Heart left ventricle (tissue), 16 donors: ENCODE data around the gene SEC61B. TPM values are rescaled to one million over a fixed set of nuclear protein-coding genes. Genes with fewer than 3 reads are reported as not detected.
A peak's percentile ranks its signal among the peaks of the same experiment; 100 is the strongest.

Experiments used
- ATAC-seq, 4 donors: fragments of 200-7000 bp; cut with Tn5 transposase; one replicate each; pipeline ENCODE4 v1.9.1; 2020 to 2022; ENCODE audit warnings: moderate library complexity in 4 of 4, mild to moderate bottlenecking in 3 of 4, moderate number of reproducible peaks in 1 of 4
- DNase-seq, 5 donors: peaks; one replicate each; pipeline ENCODE4 v3.0.0-alpha.2; 2020
- H3K27ac ChIP-seq, 12 donors: fragments of 200-600 bp; sonication (generic) in 4 of 12; one replicate each; pipeline versions ENCODE4 v1.5.0 to v1.8.0; 2016 to 2022; ENCODE audit warnings: mild to moderate bottlenecking in 2 of 12
- H3K27me3 ChIP-seq, 9 donors: fragments of 200-600 bp; sonication (generic) in 2 of 9; one replicate each; pipeline versions ENCODE4 v1.5.1 to v1.8.0; 2016 to 2022; ENCODE audit warnings: mild to moderate bottlenecking in 3 of 9
- H3K36me3 ChIP-seq, 9 donors: fragments of 200-600 bp; sonication (generic) in 2 of 9; one replicate each; pipeline versions ENCODE4 v1.5.0 to v1.8.0; 2018 to 2022; ENCODE audit warnings: mild to moderate bottlenecking in 2 of 9
- H3K4me1 ChIP-seq, 12 donors: fragments of 200-600 bp; sonication (generic) in 4 of 12; one replicate each; pipeline versions ENCODE4 v1.5.0 to v1.8.0; 2016 to 2022; ENCODE audit warnings: mild to moderate bottlenecking in 3 of 12
- H3K4me3 ChIP-seq, 12 donors: fragments of 200-600 bp; sonication (generic) in 4 of 12; one replicate each; pipeline versions ENCODE4 v1.5.0 to v1.8.0; 2017 to 2022; ENCODE audit warnings: mild to moderate bottlenecking in 9 of 12, moderate library complexity in 4 of 12
- H3K9me3 ChIP-seq, 12 donors: fragments of 200-600 bp; sonication (generic) in 4 of 12; one replicate each; pipeline versions ENCODE4 v1.5.0 to v1.8.0; 2016 to 2022; ENCODE audit warnings: mild to moderate bottlenecking in 1 of 12
- POLR2A ChIP-seq, 2 donors: fragments of 450-650 bp; IDR thresholded peaks; one replicate each; pipeline ENCODE4 v1.6.1; 2017; ENCODE audit warnings: antibody characterized with exemption in 2 of 2, mild to moderate bottlenecking in 2 of 2, moderate library complexity in 2 of 2
- WGBS, 4 donors: extraction: QIAGEN DNeasy Blood & Tissue Kit in 2 of 4; methylation state at CpG; one replicate each; pipeline versions ENCODE4 v1.1.5 to v1.1.7; 2013 to 2018; 5-methylcytosine and 5-hydroxymethylcytosine counted together
- intact Hi-C, 10 donors: fragments of 100-400 bp; cut with DNase I; formaldehyde crosslinking; loops; one replicate each; pipeline versions ENCODE4 v1.11.1 to v1.14.2; 2022
- polyA plus RNA-seq, 2 donors: library from polyadenylated mRNA; stranded (reverse); fragments of 200-250 nt; gene quantifications; one replicate each; pipeline ENCODE4 v1.2.3, GENCODE V29; 2013
- total RNA-seq, 9 donors: library from RNA; depleted of rRNA in 2 of 9; stranded (reverse); fragments of >200 nt in 2 of 9; fragmentation: NEBNext Ultra II Directional in 3 of 9; extraction: Animal tissue kit (Norgen Biotek cat#: 25700) in 3 of 9; gene quantifications; one replicate each; pipeline versions ENCODE4 v1.1.0 to v1.2.4, GENCODE V29; 2016 to 2023
- TF ChIP-seq, protein P1 (sequence below), 12 donors: fragments of 200-600 bp; sonication (generic) in 4 of 12; IDR thresholded peaks; one replicate each; pipeline versions ENCODE4 v1.5.0 to v1.8.0; 2018 to 2022; ENCODE audit warnings: antibody characterized with exemption in 12 of 12, mild to moderate bottlenecking in 5 of 12
- donor health status: ischemic (EF 13 %, LVEDD 7.1; RV severe dilation, severe dysfunction).
- donor health status: healthy with polysubstance abuse.
- donor health status: DM: no; HTN: yes; CAD: no.
- donor health status: DM: no; HTN: no; CAD: no.
- donor health status: ischemic (EF 25% LVEDD 6.9; RV normal size, moderate dysfunction).
- donor health status: ischemic (EF 25% LVEDD 5.7; RV mildly dilated, moderate dysfunction).
- donor health status: healthy.
- donor health status: DM: yes; HTN: yes; CAD: no.
- donor health status: ischemic (EF 35%, LVEDD 5.7; RV mildly dilated, moderate dysfunction).
- donor health status: nonischemic (EF 11% LVEDD 7.7; RV severe dilation, severe dysfunction).
- donor health status: DM: yes; HTN: yes; CAD: no.
- donor health status: PGD.
- donor health status: ischemic (EF 29% LVEDD 5.4; RV normal size, mild dysfunction).
- donor health status: nonischemic (EF 23%, LVEDD 6.1; RV moderate dilation, normal function).

SEC61B gene
- total and polyA plus RNA-seq, 11 donors: 29.9 to 165 (median 40.6) TPM

DNA sequence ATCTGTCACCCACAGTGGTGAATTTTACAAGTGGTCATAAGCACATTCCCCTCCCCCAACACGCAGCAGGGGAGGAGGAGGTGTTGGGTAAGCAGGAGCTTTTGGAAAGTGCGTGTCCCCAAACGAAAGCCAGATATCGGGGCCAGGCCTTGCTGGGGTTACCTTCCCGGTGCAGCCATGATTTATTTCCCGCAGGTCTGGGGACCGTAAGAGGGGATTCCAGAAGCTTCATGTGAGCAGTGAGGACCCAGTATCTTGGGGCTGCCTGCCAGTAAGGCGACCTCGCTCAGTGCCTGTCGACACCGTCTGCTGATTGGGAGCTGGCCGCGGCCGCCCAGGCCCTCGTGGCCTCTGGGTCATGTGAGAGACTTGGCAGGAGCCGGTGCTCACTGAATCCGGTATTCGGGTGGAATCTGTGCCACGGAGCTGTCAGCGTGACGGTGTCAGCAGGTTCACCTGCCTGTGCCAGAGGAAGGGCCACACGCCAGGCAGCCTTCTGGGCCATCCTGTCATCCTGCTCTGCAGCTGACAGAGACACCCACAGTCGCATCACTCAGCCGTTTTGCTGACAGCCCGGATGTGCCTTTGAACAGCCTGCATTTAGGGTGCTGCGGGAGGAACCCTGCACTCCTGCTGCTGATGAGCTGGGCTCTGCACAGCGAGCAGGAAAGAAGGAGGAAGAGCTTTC is 37.3 kb downstream of the SEC61B start:
- Histone ChIP-seq H3K4me3 (peak overlapping the region in 11 of 12 donors; percentile 4 to 57 (median 45)), H3K36me3 (no peaks in the 10 kb centered on the region), H3K9me3 (no peaks in the 10 kb centered on the region), H3K27ac (peak overlapping the region; percentile 36 to 90 (median 80)), H3K27me3 (no peaks in the 10 kb centered on the region), H3K4me1 (peaks cover 0 to 39% (median 11%) of the 10 kb centered on the region in 12 donors)
- TF ChIP-seq, protein P1, sequence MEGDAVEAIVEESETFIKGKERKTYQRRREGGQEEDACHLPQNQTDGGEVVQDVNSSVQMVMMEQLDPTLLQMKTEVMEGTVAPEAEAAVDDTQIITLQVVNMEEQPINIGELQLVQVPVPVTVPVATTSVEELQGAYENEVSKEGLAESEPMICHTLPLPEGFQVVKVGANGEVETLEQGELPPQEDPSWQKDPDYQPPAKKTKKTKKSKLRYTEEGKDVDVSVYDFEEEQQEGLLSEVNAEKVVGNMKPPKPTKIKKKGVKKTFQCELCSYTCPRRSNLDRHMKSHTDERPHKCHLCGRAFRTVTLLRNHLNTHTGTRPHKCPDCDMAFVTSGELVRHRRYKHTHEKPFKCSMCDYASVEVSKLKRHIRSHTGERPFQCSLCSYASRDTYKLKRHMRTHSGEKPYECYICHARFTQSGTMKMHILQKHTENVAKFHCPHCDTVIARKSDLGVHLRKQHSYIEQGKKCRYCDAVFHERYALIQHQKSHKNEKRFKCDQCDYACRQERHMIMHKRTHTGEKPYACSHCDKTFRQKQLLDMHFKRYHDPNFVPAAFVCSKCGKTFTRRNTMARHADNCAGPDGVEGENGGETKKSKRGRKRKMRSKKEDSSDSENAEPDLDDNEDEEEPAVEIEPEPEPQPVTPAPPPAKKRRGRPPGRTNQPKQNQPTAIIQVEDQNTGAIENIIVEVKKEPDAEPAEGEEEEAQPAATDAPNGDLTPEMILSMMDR (IDR thresholded peaks at IDR 0.05): no peak
- TF ChIP-seq POLR2A (IDR thresholded peaks at IDR 0.05): peak in 1 of 2 donors; percentile 47
- ATAC-seq (peak; percentile 95 to 96 (median 96)), DNase-seq (peak; percentile 86 to 96 (median 91))
- intact Hi-C loops: loop anchor here in 2 of 10 donors (2.0 to 10.0 kb wide), 2 partner anchors 561 to 755 kb away; partner anchors contain the start of gene NR4A3 (in 1 of the 2)
- 7 to 16% (median 11%) methylated on average over 16 to 27 of the region's 27 CpGs for WGBS, 4 donors

DNA sequence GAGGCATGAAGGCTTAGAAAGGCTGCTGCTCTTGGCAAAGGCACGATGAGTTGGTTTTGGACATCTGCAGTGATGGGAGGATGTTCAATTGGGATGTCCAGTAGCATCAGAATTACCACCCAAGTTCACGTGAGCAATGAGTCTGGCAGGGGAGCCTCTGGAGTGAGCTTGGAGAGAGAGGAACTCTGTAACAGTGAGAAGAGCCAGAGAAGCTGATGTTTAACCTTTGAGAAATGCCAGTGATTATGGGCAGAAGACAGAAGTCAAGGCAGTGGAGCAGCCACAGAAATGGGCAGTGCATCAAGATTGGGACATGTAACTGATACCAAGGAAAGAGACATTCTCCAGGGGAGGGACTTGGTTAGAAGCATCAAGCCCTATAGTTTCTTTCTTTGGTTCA is 39.8 kb downstream of the SEC61B start:
- intact Hi-C loops: loop anchor here in 2 of 10 donors (10.0 kb wide), 2 partner anchors 77 to 763 kb away; no protein-coding TSS in a partner anchor
- Histone ChIP-seq H3K4me1 (peaks cover 0 to 37% (median 12%) of the 10 kb centered on the region in 12 donors), H3K27me3 (no peaks in the 10 kb centered on the region), H3K27ac (no peak overlapping the region), H3K4me3 (no peak overlapping the region), H3K9me3 (no peaks in the 10 kb centered on the region), H3K36me3 (no peaks in the 10 kb centered on the region)
- no peak for ATAC-seq
- TF ChIP-seq, protein P1 (IDR thresholded peaks at IDR 0.05): no peak
- TF ChIP-seq POLR2A (IDR thresholded peaks at IDR 0.05): no peak
- 77 to 84% (median 81%) methylated on average over 2 of the region's 2 CpGs for WGBS, 4 donors
- DNase-seq: no peak

DNA sequence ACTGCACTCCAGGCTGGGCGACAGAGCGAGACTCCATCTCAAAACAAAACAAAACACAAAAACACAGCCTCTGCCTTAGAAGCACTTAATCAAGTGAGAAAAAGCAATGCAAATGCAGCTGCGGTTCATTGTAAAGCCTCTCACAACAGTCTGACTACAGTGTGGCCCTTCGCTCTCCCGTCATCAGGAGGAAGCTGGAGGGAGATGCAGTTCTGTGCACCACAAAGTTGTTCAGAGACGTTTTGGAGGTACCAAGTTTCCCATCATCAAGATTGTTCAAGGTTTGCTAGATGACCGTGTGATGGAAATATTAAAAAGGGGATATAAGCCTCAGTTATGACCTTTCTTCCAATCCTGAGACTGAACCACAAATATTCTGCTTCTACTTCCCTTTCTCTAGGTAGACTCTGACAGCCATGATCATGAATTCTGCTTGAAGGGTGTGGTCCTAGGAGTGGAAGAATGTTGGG is 40.9 kb downstream of the SEC61B start:
- H3K4me1 ChIP-seq: peaks cover 0 to 31% (median 12%) of the 10 kb centered on the region in 12 donors
- no peaks in the 10 kb centered on the region for H3K9me3 ChIP-seq
- TF ChIP-seq POLR2A (IDR thresholded peaks at IDR 0.05): no peak
- TF ChIP-seq, protein P1 (IDR thresholded peaks at IDR 0.05): no peak
- H3K27me3 ChIP-seq: no peaks in the 10 kb centered on the region
- no peak overlapping the region for H3K27ac ChIP-seq
- H3K36me3 ChIP-seq: no peaks in the 10 kb centered on the region
- H3K4me3 ChIP-seq: no peak overlapping the region
- WGBS, 4 donors: 83 to 89% (median 86%) methylated on average over 7 of the region's 7 CpGs
- ATAC-seq (no peak), DNase-seq (no peak)
- intact Hi-C loops: loop anchor here in 2 of 10 donors (10.0 kb wide), 2 partner anchors 78 to 762 kb away; no protein-coding TSS in a partner anchor

DNA sequence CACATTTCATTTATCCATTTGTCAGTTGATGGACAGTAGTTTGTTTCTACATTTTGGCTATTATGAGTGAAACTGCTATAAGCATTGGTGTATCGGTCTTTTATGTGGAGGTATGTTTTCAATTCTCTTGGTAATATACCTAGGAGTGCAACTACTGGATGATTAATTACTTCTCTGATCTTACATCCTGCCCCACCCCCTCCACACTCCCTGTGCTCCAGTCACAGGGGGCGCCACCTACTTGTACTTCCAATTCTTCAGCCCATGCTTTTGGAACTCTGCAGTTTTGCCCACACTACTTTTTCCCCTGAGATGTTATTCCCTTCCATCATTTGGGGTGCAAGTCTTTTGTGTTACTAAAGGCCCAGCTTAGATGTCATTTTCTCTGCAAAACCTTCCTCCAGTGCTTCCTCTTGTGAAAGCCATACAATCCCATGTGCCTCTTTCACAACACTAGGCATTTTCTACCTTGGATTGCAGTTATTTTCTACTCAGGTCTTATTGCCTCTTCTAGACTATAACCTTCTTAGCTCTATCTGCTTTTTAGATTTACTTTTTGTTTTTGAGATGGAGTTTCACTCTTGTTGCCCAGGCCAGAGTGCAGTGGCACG is 42.1 kb downstream of the SEC61B start:
- Histone ChIP-seq H3K27me3 (no peaks in the 10 kb centered on the region), H3K9me3 (no peaks in the 10 kb centered on the region), H3K27ac (no peak overlapping the region), H3K4me3 (no peak overlapping the region), H3K4me1 (peaks cover 0 to 22% (median 9%) of the 10 kb centered on the region in 12 donors), H3K36me3 (no peaks in the 10 kb centered on the region)
- no peak for TF ChIP-seq POLR2A (IDR thresholded peaks at IDR 0.05)
- TF ChIP-seq, protein P1 (IDR thresholded peaks at IDR 0.05): peak in 2 of 12 donors; percentile 13 to 15
- intact Hi-C loops: loop anchor here in 2 of 10 donors (10.0 kb wide), 2 partner anchors 79 to 761 kb away; no protein-coding TSS in a partner anchor
- no peak for DNase-seq
- WGBS, 4 donors: 90 to 95% (median 92%) methylated on average over 3 of the region's 3 CpGs
- no peak for ATAC-seq
